Posterior cingulate gyrus (tissue), 11 donors: Measurements from ENCODE around the gene MYO1D.
A peak's percentile ranks its signal among the peaks of the same experiment; 100 is the strongest.

Experiments used
- DNase-seq, 10 donors: peaks; one replicate each; pipeline versions ENCODE4 v3.0.0 to v3.0.0-alpha.2; 2020 to 2021; ENCODE audit warnings: mixed read lengths in 3 of 10
- intact Hi-C: fragments of 100-400 bp; cut with DNase I; formaldehyde crosslinking; loops from one replicate; pipeline ENCODE4 v1.15.1; 2023

MYO1D gene

GRCh38 chr17:32503251-32504165, 373.4 kb downstream of the MYO1D start:
- intact Hi-C loops = no loop called here
- peak in 1 of 10 donors; percentile 43 for DNase-seq

GRCh38 chr17:32502710-32503109, 374.2 kb downstream of the MYO1D start:
- intact Hi-C loops = no loop called here
- DNase-seq = peak in 1 of 10 donors; percentile 7

- peak in 1 of 10 donors; percentile 25 for DNase-seq
- intact Hi-C loops = no loop called here
These were observed 374.9 kb downstream of the MYO1D start for GRCh38 chr17:32502013-32502412.

GRCh38 chr17:32498391-32498790, 378.5 kb downstream of the MYO1D start:
- intact Hi-C loops = loop anchor here (10.0 kb wide), 1 partner anchor 46 kb away; no protein-coding TSS in a partner anchor
- peak in 1 of 10 donors; percentile 28 for DNase-seq

GRCh38 chr17:32497431-32498205, 379.3 kb downstream of the MYO1D start:
- intact Hi-C loops = loop anchor here (10.0 kb wide), 1 partner anchor 47 kb away; no protein-coding TSS in a partner anchor
- peak in 1 of 10 donors; percentile 88 for DNase-seq

GRCh38 chr17:32496395-32497073, 380.4 kb downstream of the MYO1D start:
- no peak for DNase-seq
- intact Hi-C loops = loop anchor here (10.0 kb wide), 1 partner anchor 48 kb away; no protein-coding TSS in a partner anchor

- DNase-seq = peak in 6 of 10 donors; percentile 47 to 94 (median 72)
- intact Hi-C loops = loop anchor here (10.0 kb wide), 1 partner anchor 49 kb away; no protein-coding TSS in a partner anchor
These were observed 381.3 kb downstream of the MYO1D start for GRCh38 chr17:32495359-32496231.

GRCh38 chr17:32494621-32495358, 382.1 kb downstream of the MYO1D start:
- peak in 9 of 10 donors; percentile 51 to 96 (median 77) for DNase-seq
- intact Hi-C loops = loop anchor here (10.0 kb wide), 1 partner anchor 50 kb away; no protein-coding TSS in a partner anchor

- DNase-seq = peak in 1 of 10 donors; percentile 65
These were observed 382.9 kb downstream of the MYO1D start for GRCh38 chr17:32493976-32494513.

GRCh38 chr17:32493571-32493970, 383.4 kb downstream of the MYO1D start:
- no peak for DNase-seq
- intact Hi-C loops = loop anchor here (10.0 kb wide), 1 partner anchor 51 kb away; no protein-coding TSS in a partner anchor

More at GRCh38 chr17:32493976-32494513, 382.9 kb downstream of the MYO1D start:
- intact Hi-C loops = loop anchor here (10.0 kb wide), 1 partner anchor 51 kb away; no protein-coding TSS in a partner anchor

- DNase-seq = no peak
- intact Hi-C loops = loop anchor here (10.0 kb wide), 1 partner anchor 52 kb away; no protein-coding TSS in a partner anchor
These were observed 384.2 kb downstream of the MYO1D start for GRCh38 chr17:32492648-32493289.

- intact Hi-C loops = loop anchor here (10.0 kb wide), 1 partner anchor 53 kb away; no protein-coding TSS in a partner anchor
- DNase-seq = no peak
These were observed 384.7 kb downstream of the MYO1D start for GRCh38 chr17:32492264-32492589.

- DNase-seq = no peak
- intact Hi-C loops = loop anchor here (10.0 kb wide), 1 partner anchor 53 kb away; no protein-coding TSS in a partner anchor
These were observed 385.3 kb downstream of the MYO1D start for GRCh38 chr17:32491371-32492263.

GRCh38 chr17:32490101-32490482, 386.8 kb downstream of the MYO1D start:
- peak in 2 of 10 donors; percentile 78 to 90 for DNase-seq

GRCh38 chr17:32489320-32490100, 387.4 kb downstream of the MYO1D start:
- intact Hi-C loops = loop anchor here (5.0 to 10.0 kb wide), 2 partner anchors 55 to 138 kb away; no protein-coding TSS in a partner anchor
- no peak for DNase-seq

More at GRCh38 chr17:32490101-32490482, 386.8 kb downstream of the MYO1D start:
- intact Hi-C loops = loop anchor here (10.0 kb wide), 1 partner anchor 55 kb away; no protein-coding TSS in a partner anchor
